Measurements from ENCODE around the gene SPINK6.

GRCh38 chr5:148255456-148255855 lies 52.6 kb downstream of the SPINK6 start:
- TF ChIP-seq CTCF (conservative IDR thresholded peaks at IDR 0.05; ENCODE audit: low read length) (no peak), EZH2phosphoT487 (IDR thresholded peaks at IDR 0.05; ENCODE audit: borderline replicate concordance, low read depth, low read length) (no peak)
